Esophagus squamous epithelium (tissue), 5 donors: ENCODE results near the gene LCN9. TPM values are rescaled to one million over a fixed set of nuclear protein-coding genes. Genes with fewer than 3 reads are reported as not detected.

Experiments used
- DNase-seq: peaks from one replicate; lab custom pipeline; 2025; lab: John Stamatoyannopoulos, UW
- H3K27ac ChIP-seq, 4 donors: fragments of 200-600 bp; sonication (generic); one replicate each; pipeline ENCODE4 v1.5.1; 2016 to 2019; ENCODE audit warnings: mild to moderate bottlenecking in 1 of 4
- H3K27me3 ChIP-seq, 4 donors: fragments of 200-600 bp; sonication (generic); 1 replicate in 3 of 4; 2 replicates in 1 of 4; pipeline versions ENCODE4 v1.5.1 to v1.6.0; 2017 to 2021; ENCODE audit warnings: antibody characterized with exemption in 1 of 4
- H3K36me3 ChIP-seq, 3 donors: fragments of 200-600 bp; sonication (generic); one replicate each; pipeline ENCODE4 v1.5.1; 2016 to 2019
- H3K4me1 ChIP-seq, 3 donors: fragments of 200-600 bp; sonication (generic); one replicate each; pipeline ENCODE4 v1.5.1; 2017 to 2019
- H3K4me3 ChIP-seq, 4 donors: fragments of 200-600 bp; sonication (generic); 1 replicate in 3 of 4; 2 replicates in 1 of 4; pipeline ENCODE4 v1.5.1; 2016 to 2019; ENCODE audit warnings: mild to moderate bottlenecking in 2 of 4, moderate library complexity in 1 of 4
- H3K9me3 ChIP-seq, 3 donors: fragments of 200-600 bp; sonication (generic); one replicate each; pipeline ENCODE4 v1.5.1; 2016 to 2019
- CTCF ChIP-seq, 6 experiments: fragments of 450-650 bp in 4 of 6; fragments of 200-600 bp in 2 of 6; sonication (generic) in 2 of 6; IDR thresholded peaks; one replicate each; pipeline ENCODE4 v1.5.1; 2016 to 2019; ENCODE audit warnings: antibody characterized with exemption in 6 of 6, mild to moderate bottlenecking in 4 of 6, moderate library complexity in 4 of 6
- POLR2A ChIP-seq, 4 donors: fragments of 450-650 bp; IDR thresholded peaks; one replicate each; pipeline ENCODE4 v1.6.1; 2017; ENCODE audit warnings: antibody characterized with exemption in 4 of 4, mild to moderate bottlenecking in 4 of 4, moderate library complexity in 3 of 4
- WGBS, 2 donors: methylation state at CpG; one replicate each; pipeline ENCODE4 v1.1.5; 2018; 5-methylcytosine and 5-hydroxymethylcytosine counted together
- intact Hi-C: fragments of 100-400 bp; cut with DNase I; formaldehyde crosslinking; loops from one replicate; pipeline ENCODE4 v1.15.0; 2022
- total RNA-seq, 4 donors: library from RNA; depleted of rRNA; stranded (reverse); fragments of >200 nt; gene quantifications; one replicate each; pipeline ENCODE4 v1.1.0, GENCODE V29; 2016
- donor health status: DM: yes; HTN: yes; CAD: no.

LCN9 gene
- total RNA-seq, 4 donors from 2014 or later: not detected

- Histone ChIP-seq H3K4me1 (no peaks in the 10 kb centered on the region), H3K36me3 (no peaks in the 10 kb centered on the region), H3K27ac (no peak overlapping the region), H3K9me3 (no peaks in the 10 kb centered on the region), H3K27me3 (peaks cover 0 to 44% (median 0%) of the 10 kb centered on the region in 4 donors), H3K4me3 (no peak overlapping the region)
- intact Hi-C loops: no loop called here
- no peak for TF ChIP-seq CTCF (IDR thresholded peaks at IDR 0.05)
- TF ChIP-seq POLR2A (IDR thresholded peaks at IDR 0.05): no peak
- no peak for DNase-seq
- WGBS, 2 donors: 48 to 71% methylated on average over 7 to 9 of the region's 16 CpGs
Measured at GRCh38 chr9:135680056-135680455, 16.9 kb downstream of the LCN9 start.

- Histone ChIP-seq H3K9me3 (no peaks in the 10 kb centered on the region), H3K27me3 (peaks cover 0 to 54% (median 0%) of the 10 kb centered on the region in 4 donors), H3K4me1 (no peaks in the 10 kb centered on the region), H3K36me3 (no peaks in the 10 kb centered on the region), H3K27ac (no peak overlapping the region), H3K4me3 (no peak overlapping the region)
- DNase-seq: no peak
- 68 to 100% methylated on average over 2 to 4 of the region's 5 CpGs for WGBS, 2 donors
- intact Hi-C loops: no loop called here
- no peak for TF ChIP-seq CTCF (IDR thresholded peaks at IDR 0.05)
- TF ChIP-seq POLR2A (IDR thresholded peaks at IDR 0.05): no peak
Measured at GRCh38 chr9:135681161-135681560, 18.1 kb downstream of the LCN9 start.

- H3K4me3 ChIP-seq: no peak overlapping the region
- H3K27ac ChIP-seq: no peak overlapping the region
- DNase-seq: no peak
- H3K9me3 ChIP-seq: no peaks in the 10 kb centered on the region
- intact Hi-C loops: no loop called here
- 34 to 49% methylated on average over 3 of the region's 15 CpGs for WGBS, 2 donors
- peaks cover 0 to 68% (median 0%) of the 10 kb centered on the region in 4 donors for H3K27me3 ChIP-seq
- no peaks in the 10 kb centered on the region for H3K36me3 ChIP-seq
- TF ChIP-seq POLR2A (IDR thresholded peaks at IDR 0.05) (no peak), CTCF (IDR thresholded peaks at IDR 0.05) (no peak)
- no peaks in the 10 kb centered on the region for H3K4me1 ChIP-seq
Measured at GRCh38 chr9:135683401-135684034, 20.4 kb downstream of the LCN9 start.

- intact Hi-C loops: no loop called here
- Histone ChIP-seq H3K27ac (no peak overlapping the region), H3K9me3 (no peaks in the 10 kb centered on the region), H3K4me1 (no peaks in the 10 kb centered on the region), H3K4me3 (no peak overlapping the region), H3K27me3 (peaks cover 0 to 74% (median 0%) of the 10 kb centered on the region in 4 donors), H3K36me3 (no peaks in the 10 kb centered on the region)
- DNase-seq: no peak
- WGBS, 2 donors: 54 to 60% methylated on average over 3 to 4 of the region's 17 CpGs
- TF ChIP-seq POLR2A (IDR thresholded peaks at IDR 0.05): no peak
- TF ChIP-seq CTCF (IDR thresholded peaks at IDR 0.05): no peak
Measured at GRCh38 chr9:135684691-135685090, 21.6 kb downstream of the LCN9 start.

GRCh38 chr9:135687216-135687615 lies 24.1 kb downstream of the LCN9 start:
- 69 to 87% methylated on average over 3 to 4 of the region's 15 CpGs for WGBS, 2 donors
- Histone ChIP-seq H3K4me1 (no peaks in the 10 kb centered on the region), H3K9me3 (no peaks in the 10 kb centered on the region), H3K36me3 (no peaks in the 10 kb centered on the region), H3K4me3 (no peak overlapping the region), H3K27me3 (peaks cover 0 to 76% (median 0%) of the 10 kb centered on the region in 4 donors), H3K27ac (no peak overlapping the region)
- intact Hi-C loops: no loop called here
- no peak for DNase-seq
- TF ChIP-seq CTCF (IDR thresholded peaks at IDR 0.05): no peak
- no peak for TF ChIP-seq POLR2A (IDR thresholded peaks at IDR 0.05)
